Measurements from ENCODE around the gene ROS1.

Gene ROS1

DNA sequence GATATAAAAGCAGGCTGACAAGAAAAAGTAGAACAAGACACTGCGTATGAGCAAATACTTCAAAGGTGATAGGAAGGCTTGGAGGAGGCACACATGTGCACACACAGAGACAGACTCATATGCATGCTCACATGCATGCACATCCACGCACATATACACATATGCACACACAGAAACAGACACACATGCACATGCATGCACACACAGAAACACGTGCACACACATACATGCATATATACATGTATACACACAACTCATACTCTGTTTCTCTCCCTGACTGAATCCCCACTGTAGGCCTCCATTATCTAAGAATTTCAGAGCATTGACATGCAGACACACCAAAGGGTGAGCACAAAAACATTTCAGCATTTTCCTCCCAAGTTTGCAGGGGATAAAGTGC, 116.7 kb downstream of the ROS1 start:
- DNase-seq (ENCODE audit: low read depth in 2 of 2): no peak

DNA sequence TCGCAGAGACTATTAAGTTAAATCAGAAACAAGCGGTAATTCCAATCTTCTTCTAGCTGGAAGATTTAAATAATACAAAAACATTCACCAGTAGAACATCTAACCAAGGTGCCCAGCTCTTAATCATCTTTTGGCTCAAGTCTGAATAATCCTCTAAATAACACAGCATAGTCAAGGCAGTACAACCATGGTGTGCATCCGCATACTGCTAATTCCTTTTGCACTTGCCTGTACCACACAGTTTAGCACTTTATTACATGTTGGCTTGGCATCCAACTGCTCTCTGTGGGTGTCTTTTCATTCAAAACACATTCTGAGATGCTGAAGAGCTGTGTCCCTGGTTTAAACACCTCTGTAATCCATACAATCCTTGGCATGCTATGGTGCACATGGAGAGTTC, 118.1 kb downstream of the ROS1 start:
- no peak for DNase-seq (ENCODE audit: low read depth in 2 of 2)

DNA sequence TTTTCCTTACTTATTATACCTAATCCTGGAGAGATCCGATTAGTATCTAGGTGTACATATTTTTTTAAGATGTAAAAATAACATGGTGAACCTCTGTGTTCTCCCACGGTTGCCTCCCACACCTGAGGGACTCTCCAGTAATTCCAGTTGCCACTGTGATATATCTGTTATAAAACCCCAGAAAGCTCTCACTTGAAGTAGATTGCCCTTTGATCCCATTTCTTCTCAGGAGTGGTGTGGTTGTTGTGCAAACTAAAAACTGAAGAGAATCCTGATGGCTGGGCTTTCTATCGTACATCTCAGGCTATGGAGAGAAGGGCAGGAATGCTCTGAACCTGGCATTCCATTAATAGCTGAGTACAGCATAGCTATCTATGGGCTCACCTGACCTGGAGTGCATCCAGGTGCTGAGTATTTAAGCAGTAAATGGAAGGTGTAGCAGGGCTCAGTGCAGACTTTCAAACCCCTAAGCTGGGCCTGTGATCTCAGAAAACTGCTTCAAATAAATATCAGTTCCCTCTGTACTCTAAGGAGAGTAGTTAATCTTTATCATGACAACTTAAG, 119.4 kb downstream of the ROS1 start:
- no peak for DNase-seq (ENCODE audit: low read depth in 2 of 2)

DNA sequence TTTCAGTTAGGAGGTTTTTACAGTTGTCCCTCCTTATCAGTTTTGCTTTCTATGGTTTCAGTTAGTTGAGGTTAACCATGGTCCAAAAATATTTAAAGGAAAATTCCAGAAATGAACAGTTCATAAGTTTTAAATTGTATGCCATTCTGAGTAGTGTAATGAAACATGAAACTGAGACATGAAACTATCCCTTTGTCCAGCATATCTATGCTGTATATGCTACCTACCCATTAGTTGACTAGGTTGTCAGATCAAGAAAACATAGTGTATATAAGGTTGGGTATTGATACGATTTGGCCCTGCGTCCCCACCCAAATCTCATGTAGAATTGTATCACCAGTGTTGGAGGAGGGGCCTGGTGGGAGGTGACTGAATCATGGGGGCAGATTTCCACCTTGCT, 121.3 kb downstream of the ROS1 start:
- DNase-seq (ENCODE audit: low read depth in 2 of 2): no peak

DNA sequence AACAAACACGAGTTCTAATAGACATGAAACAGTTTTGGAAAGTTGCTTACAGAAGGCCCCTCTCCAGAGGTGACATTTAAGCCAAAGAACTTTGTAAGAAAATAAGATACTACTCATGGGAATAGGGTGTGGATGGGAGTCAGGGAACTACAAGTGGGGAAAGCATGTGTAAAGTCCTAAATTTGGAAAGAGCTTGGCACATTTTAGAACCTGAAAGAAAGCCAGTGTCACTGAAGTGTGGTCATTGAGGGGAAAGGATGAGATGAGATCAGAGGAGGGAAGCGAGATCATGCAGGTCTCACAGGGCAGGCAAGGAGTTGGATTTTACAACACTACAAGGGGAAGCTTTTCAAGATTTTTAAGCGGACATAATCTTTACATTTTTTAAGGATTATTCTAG, 122.4 kb downstream of the ROS1 start:
- DNase-seq (ENCODE audit: low read depth in 2 of 2): no peak

DNA sequence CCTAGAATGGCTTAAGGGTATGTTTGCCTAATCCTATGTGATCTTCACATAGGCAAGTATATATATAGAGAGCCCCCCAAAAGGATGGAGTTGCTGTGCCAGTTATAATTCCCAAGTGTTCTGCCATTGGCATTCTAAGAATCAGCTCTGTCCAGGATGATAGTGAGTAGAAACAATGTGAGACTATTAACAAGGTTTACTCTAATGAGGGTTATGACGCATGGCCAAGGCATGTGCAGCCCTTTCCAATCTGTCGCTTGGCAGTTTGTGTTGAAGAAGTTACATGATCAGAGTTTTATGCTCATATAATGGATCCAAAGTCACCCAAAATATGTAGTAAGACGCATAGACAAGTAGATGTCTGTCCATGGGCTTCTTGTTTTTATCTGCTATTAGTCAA, 126.8 kb downstream of the ROS1 start:
- no peak for DNase-seq (ENCODE audit: low read depth in 2 of 2)

DNA sequence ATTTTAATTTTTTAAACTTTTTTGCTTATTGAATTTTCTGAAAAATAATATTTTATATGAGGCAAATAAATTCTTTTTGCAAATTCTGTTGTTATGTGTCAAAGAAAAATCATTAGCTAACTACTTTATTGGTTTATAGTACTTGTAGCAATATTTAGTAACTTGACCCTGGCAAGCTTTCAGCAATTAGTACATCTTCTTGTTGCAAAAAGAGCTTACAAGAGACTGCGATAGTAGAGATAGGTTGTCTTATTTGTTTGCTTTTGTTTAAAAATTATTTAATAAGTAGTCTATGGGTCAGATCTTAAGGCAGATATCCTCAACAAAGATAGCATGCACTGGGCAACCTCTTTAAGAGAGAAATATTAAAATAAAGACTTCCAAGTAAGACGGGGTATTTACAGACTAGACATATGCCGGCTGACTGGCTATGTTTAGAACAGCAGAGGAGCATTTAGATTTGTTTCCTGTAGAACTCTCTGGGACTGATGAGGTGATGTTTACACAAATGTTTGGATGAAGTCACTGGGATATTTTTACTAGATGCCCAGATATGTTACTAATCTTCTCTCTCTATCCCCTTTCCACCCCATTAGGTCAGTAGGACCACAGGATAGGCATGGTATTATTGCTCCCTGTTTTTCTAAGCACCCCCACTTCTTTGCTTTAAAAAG, 135.4 kb downstream of the ROS1 start:
- no peak for DNase-seq (ENCODE audit: low read depth in 2 of 2)

DNA sequence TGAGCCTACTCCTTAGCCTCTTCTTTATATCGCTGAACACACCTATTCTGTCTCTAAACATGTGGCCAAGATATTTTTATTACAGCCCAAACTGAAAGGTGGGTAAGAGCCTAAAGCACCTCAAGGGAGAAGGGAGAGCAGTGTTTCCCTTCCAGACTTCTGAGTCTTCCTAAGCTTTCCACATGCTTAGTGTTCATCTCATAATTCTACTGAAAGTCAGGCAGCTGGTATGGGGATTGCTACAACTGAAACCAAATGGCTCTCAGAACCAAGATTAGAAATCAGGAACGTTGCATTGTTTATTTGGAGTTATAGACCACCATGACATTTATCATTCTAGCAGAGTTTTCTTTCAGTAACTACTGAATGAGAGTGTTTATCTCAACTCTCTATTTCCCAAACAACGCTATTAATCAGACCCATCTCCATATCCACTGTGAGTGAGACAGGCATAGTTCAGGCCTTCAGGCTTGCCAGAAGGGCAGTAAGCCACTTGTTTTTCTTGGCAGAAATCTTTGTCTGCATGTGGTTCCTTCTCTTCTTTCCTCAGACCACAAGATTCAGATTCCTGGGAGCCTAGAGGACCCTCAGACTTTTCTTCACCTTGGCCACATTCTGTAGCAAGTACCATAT, 137.5 kb downstream of the ROS1 start:
- DNase-seq (ENCODE audit: low read depth in 2 of 2): no peak

DNA sequence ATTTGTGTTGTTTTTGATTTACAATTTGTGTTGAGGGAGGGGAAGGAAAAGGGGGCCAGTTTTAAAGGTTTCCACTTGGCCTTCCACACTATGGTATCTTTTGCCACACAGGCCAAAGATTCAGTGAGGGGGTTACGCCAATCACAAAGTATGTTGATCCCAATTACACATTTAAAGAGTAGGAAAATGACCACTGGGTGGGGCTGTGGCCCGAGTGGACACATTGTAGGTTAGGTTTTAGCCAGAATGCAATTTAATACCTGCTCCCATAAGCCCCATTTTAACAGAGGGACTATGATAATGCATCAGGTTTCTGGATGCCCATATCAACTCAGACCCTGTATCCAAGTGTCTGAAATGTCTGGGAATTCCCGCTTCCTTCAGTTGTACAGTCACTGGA, 144.8 kb downstream of the ROS1 start:
- DNase-seq (ENCODE audit: low read depth in 2 of 2): no peak

DNA sequence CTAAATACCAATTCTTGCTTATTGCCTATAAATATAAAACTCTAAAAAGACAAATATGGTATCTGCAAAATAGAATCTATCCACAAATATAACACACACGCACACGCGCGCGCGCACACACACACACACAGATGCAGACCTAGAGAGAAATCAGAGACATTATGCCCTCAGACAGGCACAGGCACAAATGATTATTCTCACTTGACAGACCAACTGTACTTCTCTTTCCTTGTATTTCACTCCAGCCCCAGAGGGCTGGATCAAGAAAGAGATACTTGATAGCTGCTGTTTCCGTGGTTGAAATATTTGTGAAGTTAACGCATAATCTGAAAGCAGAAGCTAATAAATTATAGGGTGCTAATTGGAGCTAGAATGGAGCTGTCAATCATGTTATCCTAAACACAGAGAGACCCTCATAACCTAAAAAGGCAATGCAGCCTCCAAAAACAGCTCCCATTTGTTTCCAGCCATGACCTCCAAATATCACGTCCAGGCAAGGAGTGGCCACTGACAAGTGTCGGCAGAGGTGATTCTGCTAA, 148.9 kb downstream of the ROS1 start:
- no peak for DNase-seq (ENCODE audit: low read depth in 2 of 2)

DNA sequence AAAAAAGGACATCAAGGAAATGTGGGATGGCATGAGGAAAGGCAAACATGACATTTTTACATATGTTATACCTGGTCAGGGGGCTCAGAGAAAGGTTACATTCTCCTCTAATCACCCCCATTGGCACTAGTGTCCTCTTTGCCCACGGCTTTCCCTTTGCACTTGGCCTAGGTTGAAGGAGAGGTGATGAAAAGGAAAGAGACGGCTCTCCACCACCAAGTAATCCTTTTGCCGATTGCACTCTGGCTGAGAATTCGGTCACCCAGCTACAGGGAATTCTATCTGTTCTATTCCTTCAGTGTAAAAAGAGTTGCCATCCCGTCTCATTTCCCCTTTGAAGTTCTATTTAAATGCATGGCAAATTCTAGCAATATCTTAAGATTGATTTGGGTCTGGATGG, 150.0 kb downstream of the ROS1 start:
- no peak for DNase-seq (ENCODE audit: low read depth in 2 of 2)

DNA sequence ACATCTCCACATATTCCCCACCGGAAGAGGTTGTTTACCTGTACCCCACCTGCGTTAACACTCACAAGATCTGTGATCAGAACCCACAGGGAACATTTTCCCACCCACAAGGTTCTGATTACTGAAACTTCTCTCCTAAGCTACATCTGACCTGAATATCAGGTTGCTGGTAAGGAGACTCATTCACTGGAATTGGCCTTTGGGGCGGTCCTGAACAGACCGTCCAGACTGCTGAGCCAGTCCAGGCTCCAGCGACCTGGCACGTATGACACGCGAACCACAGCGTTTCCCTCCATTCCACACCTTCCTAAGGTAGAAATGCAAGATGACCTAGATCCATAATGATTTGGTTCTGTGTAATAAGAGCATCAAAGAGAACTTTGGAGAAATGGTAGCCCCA, 150.5 kb downstream of the ROS1 start:
- DNase-seq (ENCODE audit: low read depth in 2 of 2): no peak

DNA sequence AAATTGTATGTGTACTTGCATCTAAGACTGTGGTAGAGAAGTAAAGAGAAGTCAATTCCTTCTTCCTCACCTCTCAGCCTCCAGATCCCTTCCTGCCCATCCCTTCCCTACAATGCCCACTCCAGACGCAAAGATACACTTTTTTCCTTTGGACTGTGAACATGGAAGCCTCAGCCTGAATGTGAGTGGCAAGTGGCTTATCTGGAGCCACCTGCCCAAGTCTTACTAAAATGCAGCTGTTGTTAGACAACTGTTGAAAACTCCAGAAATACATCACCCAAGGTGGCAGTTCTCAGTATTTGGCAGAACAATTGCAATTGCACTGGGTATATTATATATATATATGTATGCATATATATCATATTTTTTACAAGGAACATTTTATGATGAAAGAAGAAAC, 152.9 kb downstream of the ROS1 start:
- DNase-seq (ENCODE audit: low read depth in 2 of 2): no peak

DNA sequence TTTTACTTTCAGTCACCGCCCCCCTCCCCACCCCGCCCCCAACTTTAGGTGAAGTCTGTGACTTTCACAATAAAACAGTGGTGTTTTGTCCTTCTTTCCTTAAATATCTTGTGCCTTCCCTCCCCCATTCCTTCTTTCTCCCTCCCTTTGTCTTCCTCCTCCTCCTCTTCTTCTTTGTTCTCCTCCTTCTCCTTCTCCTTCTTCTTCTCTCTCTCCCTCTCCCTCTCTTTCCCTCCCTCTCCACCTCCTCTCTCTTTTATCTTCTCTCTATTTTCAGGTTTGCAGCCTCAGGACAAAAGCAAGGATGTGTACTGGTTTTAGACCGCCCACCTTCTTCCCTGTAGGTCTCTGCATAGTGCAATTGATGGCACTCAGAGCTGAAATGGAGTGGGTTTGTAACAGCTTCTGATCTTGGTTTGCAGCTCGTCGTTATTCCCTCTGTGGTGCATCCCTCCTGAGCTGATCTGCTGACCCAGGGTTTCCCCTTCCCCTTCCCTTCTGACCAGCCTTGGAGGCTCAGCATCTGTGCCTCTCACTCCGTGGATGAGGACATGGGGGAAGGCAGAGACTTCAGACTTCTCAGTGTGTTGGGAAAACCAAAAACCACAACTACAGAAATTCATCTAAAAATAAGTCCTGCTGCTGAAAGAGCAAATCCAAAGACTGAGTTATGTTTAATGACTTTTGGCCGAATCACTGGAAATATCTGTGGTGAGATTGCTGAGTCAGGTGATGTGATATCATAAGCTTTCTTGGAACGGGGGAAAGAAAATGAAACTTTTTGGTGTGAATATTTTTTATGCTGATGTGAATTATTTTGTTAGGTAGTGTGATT, 153.5 kb downstream of the ROS1 start:
- DNase-seq (ENCODE audit: low read depth in 2 of 2): no peak

DNA sequence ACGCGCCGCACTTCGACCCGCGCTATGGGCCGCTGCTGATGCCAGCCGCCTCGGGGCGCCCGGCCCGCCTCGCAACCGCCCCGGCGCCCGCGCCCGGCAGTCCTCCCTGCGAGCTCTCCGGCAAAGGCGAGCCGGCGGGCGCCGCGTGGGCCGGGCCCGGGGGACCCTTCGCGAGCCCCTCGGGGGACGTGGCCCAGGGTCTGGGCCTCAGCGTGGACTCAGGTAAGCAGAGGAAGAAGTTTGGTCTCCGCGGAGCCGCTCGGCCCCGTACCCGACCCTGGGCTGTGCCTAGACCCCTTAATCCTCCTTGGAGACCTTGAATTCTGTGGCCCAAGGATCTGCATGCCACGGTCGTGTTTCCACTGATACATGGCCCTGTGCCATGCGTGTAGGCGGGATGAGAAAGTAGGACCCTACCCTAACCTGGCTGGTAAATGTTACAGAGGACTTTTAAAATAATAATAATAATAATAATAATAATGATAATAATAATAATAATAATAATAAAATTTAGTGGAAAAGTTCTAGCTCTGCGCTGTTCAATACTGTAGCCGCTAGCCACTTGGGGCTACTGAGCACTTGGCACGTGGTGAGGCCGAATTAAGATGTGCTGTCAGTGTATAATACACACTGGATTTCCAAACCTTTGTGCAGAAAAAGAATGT, 154.8 kb downstream of the ROS1 start:
- DNase-seq (ENCODE audit: low read depth in 2 of 2): no peak

DNA sequence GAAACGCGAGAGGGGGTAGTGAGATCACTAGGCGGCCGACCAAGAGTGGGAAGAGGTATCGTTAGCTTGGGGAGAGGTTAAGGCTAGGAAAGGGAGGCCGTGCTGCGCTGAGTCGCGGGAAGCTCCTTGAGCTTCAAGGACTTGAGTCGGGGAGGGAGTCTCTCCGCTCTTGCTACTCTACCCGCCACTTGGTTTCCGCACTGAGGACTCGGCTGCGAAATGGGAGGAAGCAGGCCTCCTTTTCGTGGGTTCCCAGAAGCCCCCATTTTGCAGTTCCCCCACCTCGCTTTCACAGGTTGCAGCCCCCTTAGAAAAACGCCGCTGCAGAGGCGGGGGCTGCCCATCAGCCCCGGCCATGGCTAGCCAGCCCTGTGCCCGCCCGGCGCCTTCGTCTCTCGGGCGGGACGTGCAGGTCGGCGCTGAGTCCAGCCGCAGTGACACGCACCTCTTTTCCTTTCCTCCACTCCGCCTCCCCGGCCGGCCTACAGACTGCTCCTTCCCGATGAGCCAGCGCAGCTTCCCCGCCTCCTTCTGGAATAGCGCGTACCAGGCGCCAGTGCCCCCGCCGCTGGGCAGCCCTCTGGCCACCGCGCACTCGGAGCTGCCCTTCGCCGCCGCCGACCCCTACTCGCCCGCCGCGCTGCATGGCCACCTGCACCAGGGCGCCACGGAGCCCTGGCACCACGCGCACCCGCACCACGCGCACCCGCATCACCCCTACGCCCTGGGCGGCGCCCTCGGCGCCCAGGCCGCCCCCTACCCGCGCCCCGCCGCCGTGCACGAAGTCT, 155.5 kb downstream of the ROS1 start:
- no peak for DNase-seq (ENCODE audit: low read depth in 2 of 2)

DNA sequence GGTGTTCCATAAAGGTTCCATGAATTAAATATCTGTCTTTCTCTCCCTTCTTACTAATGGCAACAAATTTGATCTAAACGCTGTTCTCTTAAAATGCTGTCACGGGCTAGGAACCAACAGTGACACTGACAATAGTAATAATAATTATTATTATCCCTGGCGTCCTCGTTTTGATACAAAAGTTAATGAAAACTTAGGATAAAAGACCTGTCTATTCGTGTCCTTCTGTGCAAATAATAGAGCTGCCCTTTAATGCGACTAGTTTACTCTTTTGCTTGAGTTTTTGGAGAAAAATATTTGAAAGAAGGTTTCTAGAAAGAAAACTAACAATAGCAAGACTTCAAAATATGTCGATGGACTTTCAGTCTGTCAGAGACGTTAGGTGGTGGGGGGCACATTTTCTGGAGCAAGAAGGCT, 156.1 kb downstream of the ROS1 start:
- no peak for DNase-seq (ENCODE audit: low read depth in 2 of 2)

DNA sequence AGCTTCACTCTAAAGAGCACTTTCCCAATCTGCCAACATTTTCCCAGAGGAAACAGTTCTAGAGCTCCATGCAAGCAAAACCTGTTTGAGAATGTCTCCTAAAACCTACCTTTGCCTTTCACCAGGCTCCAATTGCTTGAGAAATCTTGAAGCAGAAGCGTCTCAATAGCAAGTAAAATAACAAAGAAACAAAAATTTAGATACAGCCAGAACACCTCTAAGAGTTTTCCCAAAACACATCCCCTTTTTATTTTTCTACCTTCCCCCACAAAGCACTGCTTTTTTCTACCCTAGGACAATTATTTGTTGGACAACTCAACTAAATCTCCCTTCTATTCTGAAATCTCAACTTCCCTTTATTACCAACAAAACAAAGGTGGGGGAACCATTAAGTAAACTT, 156.8 kb downstream of the ROS1 start:
- no peak for DNase-seq (ENCODE audit: low read depth in 2 of 2)

DNA sequence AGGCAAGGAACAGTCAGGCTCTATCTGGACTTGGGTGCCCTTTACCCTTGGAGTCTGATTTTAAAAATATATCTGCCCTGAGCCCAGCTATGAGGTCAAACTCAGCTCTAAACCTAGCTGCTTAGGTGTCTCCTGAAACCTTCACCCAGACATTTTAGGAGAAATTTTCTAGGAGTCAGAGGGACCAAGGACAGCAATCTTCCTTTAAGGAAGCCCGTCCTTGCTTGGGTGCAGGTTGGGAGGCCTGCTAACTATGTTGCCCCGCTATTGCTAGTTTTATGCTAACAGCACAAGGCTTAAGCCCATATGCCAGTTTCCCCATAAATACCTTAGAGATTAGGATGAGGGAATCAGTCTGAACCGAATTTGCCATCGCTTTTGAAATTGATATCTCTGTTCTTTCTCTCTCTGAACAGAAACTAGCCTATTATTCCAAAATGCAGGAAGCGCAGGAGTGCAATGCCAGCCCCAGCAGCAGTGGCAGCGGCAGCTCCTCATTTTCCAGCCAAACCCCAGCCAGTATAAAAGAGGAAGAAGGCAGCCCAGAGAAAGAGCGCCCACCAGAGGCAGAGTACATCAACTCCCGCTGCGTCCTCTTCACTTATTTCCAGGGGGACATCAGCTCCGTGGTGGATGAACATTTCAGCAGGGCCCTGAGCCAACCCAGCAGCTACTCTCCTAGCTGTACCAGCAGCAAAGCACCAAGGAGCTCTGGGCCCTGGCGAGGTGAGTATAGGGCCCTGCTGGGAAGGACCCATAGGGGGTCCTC, 157.8 kb downstream of the ROS1 start:
- no peak for DNase-seq (ENCODE audit: low read depth in 2 of 2)

DNA sequence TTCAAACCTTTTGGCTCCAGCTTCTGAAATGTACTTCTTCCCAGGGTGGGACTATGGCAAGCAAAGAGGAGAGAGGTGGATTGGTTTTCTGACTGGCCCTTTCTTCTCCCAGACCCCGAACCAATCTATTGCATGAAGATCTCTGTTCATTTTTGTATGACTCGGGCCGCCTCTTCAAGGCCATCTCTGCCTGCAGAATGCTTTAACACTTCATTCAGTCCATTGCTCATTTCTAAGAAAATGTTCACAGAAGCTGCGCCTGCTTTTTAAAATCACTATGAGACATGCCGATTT, 158.7 kb downstream of the ROS1 start:
- no peak for DNase-seq (ENCODE audit: low read depth in 2 of 2)

Data from stimulated activated CD4-positive, alpha-beta T cell treated with anti-CD3 and anti-CD28 coated beads, Interleukin-1b, Interleukin-23, amount 100 ng/mL, for 4 hours (primary cell).